Testis (tissue), 3 donors: Measurements from ENCODE around the gene TBX10. TPM values are rescaled to one million over a fixed set of nuclear protein-coding genes. Genes with fewer than 3 reads are reported as not detected.

ENCODE experiments used
- DNase-seq: peaks from one replicate; pipeline ENCODE4 v3.0.0-alpha.2; 2019
- H3K27ac ChIP-seq, 2 donors: fragments of 200-600 bp; sonication (generic); one replicate each; pipeline ENCODE4 v1.5.1; 2019
- H3K27me3 ChIP-seq: fragments of 200-600 bp; sonication (generic); one replicate; pipeline ENCODE4 v1.5.1; 2019
- H3K36me3 ChIP-seq: fragments of 200-600 bp; sonication (generic); one replicate; pipeline ENCODE4 v1.5.1; 2017; ENCODE audit warnings: low read depth; ENCODE audit errors: missing control alignments
- H3K4me1 ChIP-seq: fragments of 200-600 bp; sonication (generic); one replicate; pipeline ENCODE4 v1.5.1; 2019
- H3K4me3 ChIP-seq, 2 donors: fragments of 200-600 bp; sonication (generic); one replicate each; pipeline ENCODE4 v1.5.1; 2017 to 2019
- H3K9me3 ChIP-seq: fragments of 200-600 bp; sonication (generic); one replicate; pipeline ENCODE4 v1.5.1; 2017
- POLR2A ChIP-seq: fragments of 450-650 bp; IDR thresholded peaks from one replicate; pipeline ENCODE4 v1.6.1; 2017; ENCODE audit warnings: antibody characterized with exemption, mild to moderate bottlenecking, moderate library complexity
- WGBS, 2 donors: methylation state at CpG; one replicate each; pipeline ENCODE4 v1.1.5; 2018; 5-methylcytosine and 5-hydroxymethylcytosine counted together
- intact Hi-C: fragments of 100-400 bp; cut with DNase I; formaldehyde crosslinking; loops from one replicate; pipeline ENCODE4 v1.15.1; 2023; ENCODE audit warnings: low total_unique reads
- polyA plus RNA-seq: library from polyadenylated mRNA; stranded (reverse); fragments of 350-450 nt; fragmentation: Illumina TruSeq; extraction: RNeasy Lipid Tissue Mini Kit (QIAGEN cat#74804); gene quantifications from one replicate; pipeline ENCODE4 v1.2.3, GENCODE V29; 2014; ENCODE audit warnings: low read depth, low replicate concordance; ENCODE audit not compliant: insufficient read depth
- small RNA-seq, 2 donors: library from RNA; depleted of rRNA; stranded (forward); fragments of <200 nt; gene quantifications; one replicate each; pipeline ENCODE3, GENCODE V24; 2016
- total RNA-seq, 2 donors: library from RNA; depleted of rRNA; stranded (reverse); fragments of >200 nt; gene quantifications; one replicate each; pipeline ENCODE4 v1.2.3, GENCODE V29; 2016
- TF ChIP-seq, protein P1 (sequence below), 3 experiments: fragments of 450-650 bp in 2 of 3; fragments of 200-600 bp in 1 of 3; sonication (generic) in 1 of 3; IDR thresholded peaks; one replicate each; pipeline ENCODE4 v1.5.1; 2016 to 2019; ENCODE audit warnings: antibody characterized with exemption in 3 of 3, mild to moderate bottlenecking in 2 of 3, moderate library complexity in 1 of 3

Gene TBX10
- total and polyA plus RNA-seq, 3 donors from 2014 or later = 0.50 TPM; not detected in 2

DNA sequence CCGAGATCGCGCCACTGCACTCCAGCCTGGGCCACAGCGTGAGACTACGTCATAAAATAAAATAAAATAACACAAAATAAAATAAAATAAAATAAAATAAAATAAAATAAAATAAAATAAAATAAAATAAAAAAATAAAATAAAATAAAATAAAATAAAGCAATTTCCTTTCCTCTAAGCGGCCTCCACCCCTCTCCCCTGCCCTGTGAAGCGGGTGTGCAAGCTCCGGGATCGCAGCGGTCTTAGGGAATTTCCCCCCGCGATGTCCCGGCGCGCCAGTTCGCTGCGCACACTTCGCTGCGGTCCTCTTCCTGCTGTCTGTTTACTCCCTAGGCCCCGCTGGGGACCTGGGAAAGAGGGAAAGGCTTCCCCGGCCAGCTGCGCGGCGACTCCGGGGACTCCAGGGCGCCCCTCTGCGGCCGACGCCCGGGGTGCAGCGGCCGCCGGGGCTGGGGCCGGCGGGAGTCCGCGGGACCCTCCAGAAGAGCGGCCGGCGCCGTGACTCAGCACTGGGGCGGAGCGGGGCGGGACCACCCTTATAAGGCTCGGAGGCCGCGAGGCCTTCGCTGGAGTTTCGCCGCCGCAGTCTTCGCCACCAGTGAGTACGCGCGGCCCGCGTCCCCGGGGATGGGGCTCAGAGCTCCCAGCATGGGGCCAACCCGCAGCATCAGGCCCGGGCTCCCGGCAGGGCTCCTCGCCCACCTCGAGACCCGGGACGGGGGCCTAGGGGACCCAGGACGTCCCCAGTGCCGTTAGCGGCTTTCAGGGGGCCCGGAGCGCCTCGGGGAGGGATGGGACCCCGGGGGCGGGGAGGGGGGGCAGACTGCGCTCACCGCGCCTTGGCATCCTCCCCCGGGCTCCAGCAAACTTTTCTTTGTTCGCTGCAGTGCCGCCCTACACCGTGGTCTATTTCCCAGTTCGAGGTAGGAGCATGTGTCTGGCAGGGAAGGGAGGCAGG, 56.0 kb downstream of the TBX10 start, which contains the start of gene GSTP1:
Gene GSTP1, plus strand, starts transcription at position 566 of the 958 bp plus-strand sequence. Its CDS starts 32 bp downstream, at position 598.
- Histone ChIP-seq H3K27ac (peak within 1 kb of the TSS; percentile 88 to 94), H3K27me3 (no peaks in the 10 kb centered on the region), H3K9me3 (no peaks in the 10 kb centered on the region), H3K4me1 (peaks cover 5% of the 10 kb centered on the region), H3K4me3 (peak within 1 kb of the TSS; percentile 63 to 64), H3K36me3 (no peaks in the 10 kb centered on the region)
- 1 to 4% methylated on average over 19 to 79 of the region's 81 CpGs for WGBS, 2 donors
- intact Hi-C loops = no loop called here
- DNase-seq = peak; percentile 94
- TF ChIP-seq, protein P1, sequence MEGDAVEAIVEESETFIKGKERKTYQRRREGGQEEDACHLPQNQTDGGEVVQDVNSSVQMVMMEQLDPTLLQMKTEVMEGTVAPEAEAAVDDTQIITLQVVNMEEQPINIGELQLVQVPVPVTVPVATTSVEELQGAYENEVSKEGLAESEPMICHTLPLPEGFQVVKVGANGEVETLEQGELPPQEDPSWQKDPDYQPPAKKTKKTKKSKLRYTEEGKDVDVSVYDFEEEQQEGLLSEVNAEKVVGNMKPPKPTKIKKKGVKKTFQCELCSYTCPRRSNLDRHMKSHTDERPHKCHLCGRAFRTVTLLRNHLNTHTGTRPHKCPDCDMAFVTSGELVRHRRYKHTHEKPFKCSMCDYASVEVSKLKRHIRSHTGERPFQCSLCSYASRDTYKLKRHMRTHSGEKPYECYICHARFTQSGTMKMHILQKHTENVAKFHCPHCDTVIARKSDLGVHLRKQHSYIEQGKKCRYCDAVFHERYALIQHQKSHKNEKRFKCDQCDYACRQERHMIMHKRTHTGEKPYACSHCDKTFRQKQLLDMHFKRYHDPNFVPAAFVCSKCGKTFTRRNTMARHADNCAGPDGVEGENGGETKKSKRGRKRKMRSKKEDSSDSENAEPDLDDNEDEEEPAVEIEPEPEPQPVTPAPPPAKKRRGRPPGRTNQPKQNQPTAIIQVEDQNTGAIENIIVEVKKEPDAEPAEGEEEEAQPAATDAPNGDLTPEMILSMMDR (IDR thresholded peaks at IDR 0.05) = peak; percentile 70 to 73 (median 70)
- TF ChIP-seq POLR2A = peak; percentile 62

DNA sequence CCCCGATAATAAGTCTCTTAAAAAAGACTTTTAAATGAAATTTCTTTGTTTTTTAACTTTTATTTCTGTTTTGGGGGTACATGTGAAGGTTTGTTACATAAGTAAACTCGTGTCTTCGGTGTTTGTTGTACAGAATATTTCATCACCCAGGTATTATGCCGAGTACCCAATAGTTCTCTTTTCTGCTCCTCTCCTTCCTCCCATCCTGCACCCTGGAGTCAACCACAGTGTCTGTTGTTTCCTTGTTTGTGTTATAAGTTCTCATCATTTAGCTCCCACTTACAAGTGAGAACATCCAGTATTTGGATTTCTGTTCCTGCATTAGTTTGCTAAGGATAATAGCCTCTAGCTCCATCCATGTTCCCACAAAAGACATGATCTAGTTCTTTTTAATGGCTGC, 57.6 kb downstream of the TBX10 start:
- Histone ChIP-seq H3K4me1 (peaks cover 5% of the 10 kb centered on the region), H3K9me3 (no peaks in the 10 kb centered on the region), H3K27me3 (no peaks in the 10 kb centered on the region), H3K27ac (no peak overlapping the region), H3K36me3 (no peaks in the 10 kb centered on the region), H3K4me3 (no peak overlapping the region)
- intact Hi-C loops = no loop called here
- TF ChIP-seq POLR2A = no peak
- TF ChIP-seq, protein P1 (IDR thresholded peaks at IDR 0.05) = no peak
- DNase-seq = no peak
- 77 to 90% methylated on average over 4 of the region's 4 CpGs for WGBS, 2 donors

DNA sequence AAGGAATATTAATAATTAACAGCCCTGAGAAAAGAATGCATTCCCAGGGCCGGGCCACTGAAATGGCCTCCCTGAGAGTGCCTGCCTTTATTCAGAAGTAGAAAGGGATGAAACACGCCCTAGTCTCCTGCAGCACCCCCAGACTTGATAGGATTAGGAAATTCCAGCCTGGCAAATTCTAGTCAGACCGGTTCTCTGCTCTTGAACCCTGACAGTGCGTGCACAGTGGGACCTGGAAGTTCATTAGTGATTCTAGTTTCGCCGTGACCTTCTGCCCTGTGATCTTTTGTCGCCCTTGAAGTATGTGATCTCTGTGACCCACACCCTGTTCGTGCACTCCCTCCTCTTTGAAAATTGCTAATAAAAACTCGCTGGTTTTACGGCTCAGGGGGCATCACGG, 58.1 kb downstream of the TBX10 start:
- no peak overlapping the region for H3K27ac ChIP-seq
- no peak overlapping the region for H3K4me3 ChIP-seq

More for the DNA sequence above, 58.1 kb downstream of the TBX10 start:
- intact Hi-C loops = no loop called here
- no peaks in the 10 kb centered on the region for H3K27me3 ChIP-seq
- no peak for DNase-seq
- peaks cover 5% of the 10 kb centered on the region for H3K4me1 ChIP-seq
- 69 to 72% methylated on average over 11 of the region's 11 CpGs for WGBS, 2 donors
- no peaks in the 10 kb centered on the region for H3K36me3 ChIP-seq
- H3K9me3 ChIP-seq = no peaks in the 10 kb centered on the region
- no peak for TF ChIP-seq POLR2A
- TF ChIP-seq, protein P1 (IDR thresholded peaks at IDR 0.05) = no peak

Small RNAs within 50 kb of the gene (small RNA-seq; reads per million reads assigned to genes)
- gene AP003385.3 (0 reads per million in 2 donors), gene RPL37P2 (0 to 0.09 reads per million in 2 donors)

Other genes with a start within 250 kb of the TBX10 start
- 10 to 100 TPM; 35.8 to 46.2 TPM for gene RAD9A, start 247.8 kb downstream of the TBX10 start, total RNA-seq
- 25.7 TPM for gene RAD9A, start 247.8 kb downstream of the TBX10 start, polyA plus RNA-seq
- 100 to 1,000 TPM; 100 to 129 TPM for gene PPP1CA, start 237.9 kb downstream of the TBX10 start, total RNA-seq
- gene PPP1CA, start 237.9 kb downstream of the TBX10 start, polyA plus RNA-seq = 79.7 TPM
- 1 to 10 TPM; 1.8 to 3.8 TPM for gene TBC1D10C, start 235.7 kb downstream of the TBX10 start, total RNA-seq
- gene TBC1D10C, start 235.7 kb downstream of the TBX10 start, polyA plus RNA-seq = 3.3 TPM
- 1 to 10 TPM in 1 of 2 donors, under 1 TPM in 1; 0.74 to 1.3 TPM for gene CARNS1, start 224.1 kb downstream of the TBX10 start, total RNA-seq
- gene CARNS1, start 224.1 kb downstream of the TBX10 start, polyA plus RNA-seq = 1.6 TPM
- 10 to 100 TPM; 46.5 to 47.4 TPM for gene RPS6KB2, start 211.3 kb downstream of the TBX10 start, total RNA-seq
- 30.1 TPM for gene RPS6KB2, start 211.3 kb downstream of the TBX10 start, polyA plus RNA-seq
- 1 to 10 TPM; 3.1 to 5.2 TPM for gene PTPRCAP, start 202.1 kb downstream of the TBX10 start, total RNA-seq
- 5.6 TPM for gene PTPRCAP, start 202.1 kb downstream of the TBX10 start, polyA plus RNA-seq
- gene CORO1B, start 196.3 kb downstream of the TBX10 start, total RNA-seq = 10 to 100 TPM; 34.6 to 48.6 TPM
- 34.3 TPM for gene CORO1B, start 196.3 kb downstream of the TBX10 start, polyA plus RNA-seq
- not detected for gene GPR152, start 187.0 kb downstream of the TBX10 start, total RNA-seq
- not detected for gene GPR152, start 187.0 kb downstream of the TBX10 start, polyA plus RNA-seq
- gene CABP4, start 184.4 kb downstream of the TBX10 start, total RNA-seq = 1 to 10 TPM in 1 of 2 donors, under 1 TPM in 1; 0.87 to 1.2 TPM
- 0.98 TPM for gene CABP4, start 184.4 kb downstream of the TBX10 start, polyA plus RNA-seq
- gene TMEM134, start 170.5 kb downstream of the TBX10 start, total RNA-seq = 100 to 1,000 TPM; 126 to 149 TPM
- 97.5 TPM for gene TMEM134, start 170.5 kb downstream of the TBX10 start, polyA plus RNA-seq
- gene AIP, start 156.7 kb downstream of the TBX10 start, total RNA-seq = 10 to 100 TPM; 34.6 to 61.7 TPM
- 60.7 TPM for gene AIP, start 156.7 kb downstream of the TBX10 start, polyA plus RNA-seq
- gene PITPNM1, start 134.4 kb downstream of the TBX10 start, total RNA-seq = 10 to 100 TPM; 15.5 to 23.5 TPM
- gene PITPNM1, start 134.4 kb downstream of the TBX10 start, polyA plus RNA-seq = 19.6 TPM
- gene CDK2AP2, start 131.6 kb downstream of the TBX10 start, total RNA-seq = 10 to 100 TPM; 26.4 to 38.0 TPM
- gene CDK2AP2, start 131.6 kb downstream of the TBX10 start, polyA plus RNA-seq = 20.9 TPM
- not detected for gene CABP2, start 116.3 kb downstream of the TBX10 start, total RNA-seq
- not detected for gene CABP2, start 116.3 kb downstream of the TBX10 start, polyA plus RNA-seq
- 100 to 1,000 TPM; 117 to 201 TPM for gene GSTP1, start 56.0 kb downstream of the TBX10 start, total RNA-seq
- 211 TPM for gene GSTP1, start 56.0 kb downstream of the TBX10 start, polyA plus RNA-seq
- gene NDUFV1, start 32.8 kb downstream of the TBX10 start, total RNA-seq = 100 to 1,000 TPM; 312 to 369 TPM
- 187 TPM for gene NDUFV1, start 32.8 kb downstream of the TBX10 start, polyA plus RNA-seq
- gene NUDT8, start 9.8 kb downstream of the TBX10 start, total RNA-seq = 1 to 10 TPM; 6.2 to 7.0 TPM
- gene NUDT8, start 9.8 kb downstream of the TBX10 start, polyA plus RNA-seq = 4.0 TPM
- under 1 TPM in 1 of 2 donors, not detected in 1; 0.50 TPM for gene ACY3, start 11.0 kb upstream of the TBX10 start, total RNA-seq
- gene ACY3, start 11.0 kb upstream of the TBX10 start, polyA plus RNA-seq = 0.66 TPM
- under 1 TPM in 1 of 2 donors, not detected in 1; 0.19 TPM for gene ALDH3B2, start 34.9 kb upstream of the TBX10 start, total RNA-seq
- not detected for gene ALDH3B2, start 34.9 kb upstream of the TBX10 start, polyA plus RNA-seq